DND-41 (cell line): ENCODE results near the gene SAC3D1.

ENCODE experiments used
- ATAC-seq: fragments of 200-7000 bp; cut with Tn5 transposase; 3 replicates; pipeline ENCODE4 v1.9.1; 2021; ENCODE audit warnings: low read depth; ENCODE audit not compliant: insufficient read depth
- DNase-seq: peaks from one replicate; pipeline ENCODE4 v3.0.0-alpha.2; 2020
- H2AFZ ChIP-seq: 2 replicates; pipeline ENCODE4 v1.6.0; 2012; ENCODE audit warnings: low read depth, low read length
- H3K27ac ChIP-seq: 2 replicates; pipeline ENCODE4 v1.5.1; 2012; ENCODE audit warnings: low read length, inconsistent platforms
- H3K27me3 ChIP-seq: fragments of 200-600 bp; sonication (generic); 2 replicates; pipeline ENCODE4 v1.6.0; 2012; ENCODE audit warnings: low read length, mild to moderate bottlenecking, inconsistent platforms; ENCODE audit not compliant: insufficient read depth, poor library complexity
- H3K36me3 ChIP-seq: 2 replicates; pipeline ENCODE4 v1.5.1; 2012; ENCODE audit warnings: low read length, inconsistent platforms; ENCODE audit not compliant: insufficient read depth
- H3K4me1 ChIP-seq: 2 replicates; pipeline ENCODE4 v1.5.1; 2012; ENCODE audit warnings: mild to moderate bottlenecking, low read length; ENCODE audit not compliant: insufficient read depth
- H3K4me2 ChIP-seq: 2 replicates; pipeline ENCODE4 v1.6.0; 2012; ENCODE audit warnings: mild to moderate bottlenecking, moderate library complexity, low read length, inconsistent platforms; ENCODE audit not compliant: insufficient read depth
- H3K4me3 ChIP-seq, 2 experiments: fragments of 200-600 bp in 1 of 2; shearing (Covaris generic) in 1 of 2; 2 replicates each; pipeline ENCODE4 v1.5.1; 2012 to 2016; ENCODE audit warnings: inconsistent platforms in 2 of 2, low read length in 2 of 2, mild to moderate bottlenecking in 2 of 2, low read depth in 1 of 2, moderate library complexity in 1 of 2
- H3K79me2 ChIP-seq: 2 replicates; pipeline ENCODE4 v1.6.0; 2012; ENCODE audit warnings: low read length, inconsistent platforms; ENCODE audit not compliant: insufficient read depth
- H3K9ac ChIP-seq: 2 replicates; pipeline ENCODE4 v1.6.0; 2012; ENCODE audit warnings: low read depth, mild to moderate bottlenecking, inconsistent platforms, low read length, moderate library complexity
- H3K9me3 ChIP-seq: 2 replicates; pipeline ENCODE4 v1.5.1; 2012; ENCODE audit warnings: low read length, moderate library complexity, mild to moderate bottlenecking, inconsistent platforms; ENCODE audit not compliant: insufficient read depth, severe bottlenecking
- H4K20me1 ChIP-seq: 2 replicates; pipeline ENCODE4 v1.6.0; 2012; ENCODE audit warnings: low read length; ENCODE audit not compliant: insufficient read depth
- CTCF ChIP-seq: IDR thresholded peaks from 2 replicates; pipeline ENCODE4 v1.5.1; 2012; ENCODE audit warnings: borderline replicate concordance, low read length, moderate library complexity, mild to moderate bottlenecking; ENCODE audit not compliant: poor library complexity, severe bottlenecking; ENCODE audit errors: extremely low read depth
- EZH2 ChIP-seq: IDR thresholded peaks from 3 replicates; pipeline ENCODE4 v1.6.1; 2012; ENCODE audit warnings: borderline replicate concordance, low read depth, mild to moderate bottlenecking, moderate library complexity, low read length, inconsistent platforms; ENCODE audit not compliant: severe bottlenecking

Gene SAC3D1

GRCh38 chr11:65089621-65090020, 48.6 kb downstream of the SAC3D1 start:
- no peak for TF ChIP-seq CTCF
- TF ChIP-seq EZH2: no peak
- H3K36me3 ChIP-seq: peaks cover 42% of the 10 kb centered on the region
- no peaks in the 10 kb centered on the region for H3K9me3 ChIP-seq
- ATAC-seq (no peak), DNase-seq (no peak)
- H3K4me2 ChIP-seq: no peak overlapping the region
- no peak overlapping the region for H3K4me3 ChIP-seq
- peaks cover 3% of the 10 kb centered on the region for H4K20me1 ChIP-seq
- H2AFZ ChIP-seq: no peak overlapping the region
- no peak overlapping the region for H3K9ac ChIP-seq
- H3K27ac ChIP-seq: no peak overlapping the region
- no peaks in the 10 kb centered on the region for H3K27me3 ChIP-seq
- H3K4me1 ChIP-seq: peaks cover 13% of the 10 kb centered on the region
- peaks cover 14% of the 10 kb centered on the region for H3K79me2 ChIP-seq

GRCh38 chr11:65090628-65091027, 49.6 kb downstream of the SAC3D1 start:
- H4K20me1 ChIP-seq: peaks cover 2% of the 10 kb centered on the region; the same call in 1 of the 2 replicates
- H3K27me3 ChIP-seq: no peaks in the 10 kb centered on the region
- peaks cover 7% of the 10 kb centered on the region for H3K4me1 ChIP-seq
- H3K79me2 ChIP-seq: peaks cover 4% of the 10 kb centered on the region
- DNase-seq (no peak), ATAC-seq (no peak)
- no peaks in the 10 kb centered on the region for H3K9me3 ChIP-seq
- H3K9ac ChIP-seq: no peak overlapping the region
- H3K27ac ChIP-seq: no peak overlapping the region
- H2AFZ ChIP-seq: no peak overlapping the region
- TF ChIP-seq CTCF (no peak), EZH2 (no peak)
- no peak overlapping the region for H3K4me2 ChIP-seq
- H3K4me3 ChIP-seq: no peak overlapping the region
- H3K36me3 ChIP-seq: peaks cover 35% of the 10 kb centered on the region
